GM18526 (cell line): Measurements from ENCODE around the gene TAF1A.
A peak's percentile ranks its signal among the peaks of the same experiment; 100 is the strongest.

Source experiments
- POLR2A ChIP-seq: IDR thresholded peaks from 3 replicates; pipeline ENCODE4 v1.6.1; 2011; ENCODE audit not compliant: insufficient read length; ENCODE audit errors: extremely low read depth

Gene TAF1A

GRCh38 chr1:222589462-222590302 is at the start of gene TAF1A:
Gene TAF1A, minus strand, starts transcription at chr1:222589933.
- peak; percentile 55 for TF ChIP-seq POLR2A

- no peak for TF ChIP-seq POLR2A
Observed at GRCh38 chr1:222634180-222635013, 44.7 kb upstream of the TAF1A start.

GRCh38 chr1:222632749-222633148 is 43.0 kb upstream of the TAF1A start:
- no peak for TF ChIP-seq POLR2A

- no peak for TF ChIP-seq POLR2A
Observed at GRCh38 chr1:222631611-222632208, 42.0 kb upstream of the TAF1A start.

GRCh38 chr1:222629921-222630535 is 40.3 kb upstream of the TAF1A start:
- no peak for TF ChIP-seq POLR2A

- TF ChIP-seq POLR2A: no peak
Observed at GRCh38 chr1:222627232-222627631, 37.5 kb upstream of the TAF1A start.

GRCh38 chr1:222624214-222624613 is 34.5 kb upstream of the TAF1A start:
- TF ChIP-seq POLR2A: no peak

- no peak for TF ChIP-seq POLR2A
Observed at GRCh38 chr1:222623458-222623857, 33.7 kb upstream of the TAF1A start.

GRCh38 chr1:222622765-222623164 is 33.0 kb upstream of the TAF1A start:
- TF ChIP-seq POLR2A: no peak

GRCh38 chr1:222620566-222620965 is 30.8 kb upstream of the TAF1A start:
- no peak for TF ChIP-seq POLR2A

- no peak for TF ChIP-seq POLR2A
Observed at GRCh38 chr1:222618880-222619596, 29.3 kb upstream of the TAF1A start.

GRCh38 chr1:222618001-222618879 is 28.5 kb upstream of the TAF1A start, which contains the start of gene MIA3:
Gene MIA3, plus strand, starts transcription at chr1:222618097. Its CDS starts 14 bp downstream, at chr1:222618111.
- peak; percentile 82 for TF ChIP-seq POLR2A

GRCh38 chr1:222617367-222617951 is 27.7 kb upstream of the TAF1A start:
- TF ChIP-seq POLR2A: no peak
